Thyroid gland (tissue), 4 donors: Measurements from ENCODE around the gene ZBTB7A. TPM values are rescaled to one million over a fixed set of nuclear protein-coding genes. Genes with fewer than 3 reads are reported as not detected.
A peak's percentile ranks its signal among the peaks of the same experiment; 100 is the strongest.

Experiments used
- DNase-seq, 2 donors: peaks; one replicate each; pipeline ENCODE4 v3.0.0-alpha.2; 2019
- H3K27ac ChIP-seq, 3 donors: fragments of 200-600 bp; sonication (generic); 1 replicate in 2 of 3; 2 replicates in 1 of 3; pipeline ENCODE4 v1.5.1; 2016 to 2019; ENCODE audit warnings: mild to moderate bottlenecking in 1 of 3, moderate library complexity in 1 of 3
- H3K27me3 ChIP-seq: fragments of 200-600 bp; sonication (generic); one replicate; pipeline ENCODE4 v1.5.1; 2019
- H3K36me3 ChIP-seq, 2 donors: fragments of 200-600 bp; sonication (generic); one replicate each; pipeline ENCODE4 v1.5.1; 2016 to 2019
- H3K4me1 ChIP-seq, 2 donors: fragments of 200-600 bp; sonication (generic); one replicate each; pipeline ENCODE4 v1.5.1; 2017 to 2019
- H3K4me3 ChIP-seq, 3 donors: fragments of 200-600 bp; sonication (generic); replicated peaks in 1 of 3; 1 replicate in 2 of 3; 2 replicates in 1 of 3; pipeline ENCODE4 v1.5.1; 2016; ENCODE audit warnings: mild to moderate bottlenecking in 1 of 3
- H3K9me3 ChIP-seq: fragments of 200-600 bp; sonication (generic); one replicate; pipeline ENCODE4 v1.5.1; 2017
- CTCF ChIP-seq, 6 experiments: fragments of 200-600 bp in 3 of 6; fragments of 450-650 bp in 3 of 6; sonication (generic) in 3 of 6; IDR thresholded peaks; one replicate each; pipeline ENCODE4 v1.5.1; 2016 to 2019; ENCODE audit warnings: antibody characterized with exemption in 6 of 6, mild to moderate bottlenecking in 2 of 6, inconsistent platforms in 1 of 6, moderate library complexity in 1 of 6
- POLR2A ChIP-seq, 2 donors: fragments of 450-650 bp; IDR thresholded peaks; one replicate each; pipeline ENCODE4 v1.6.1; 2017; ENCODE audit warnings: antibody characterized with exemption in 2 of 2, mild to moderate bottlenecking in 2 of 2, moderate library complexity in 1 of 2
- WGBS, 2 donors: methylation state at CpG; one replicate each; pipeline ENCODE4 v1.1.5; 2017; 5-methylcytosine and 5-hydroxymethylcytosine counted together
- intact Hi-C: fragments of 100-400 bp; cut with DNase I; formaldehyde crosslinking; loops from one replicate; pipeline ENCODE4 v1.15.1; 2023
- total RNA-seq, 4 donors: library from RNA; depleted of rRNA; stranded (reverse); fragments of >200 nt; gene quantifications; one replicate each; pipeline ENCODE4 v1.2.3, GENCODE V29; 2016

The ZBTB7A gene
- total RNA-seq, 4 donors from 2014 or later: 45.3 to 85.3 (median 54.9) TPM

DNA sequence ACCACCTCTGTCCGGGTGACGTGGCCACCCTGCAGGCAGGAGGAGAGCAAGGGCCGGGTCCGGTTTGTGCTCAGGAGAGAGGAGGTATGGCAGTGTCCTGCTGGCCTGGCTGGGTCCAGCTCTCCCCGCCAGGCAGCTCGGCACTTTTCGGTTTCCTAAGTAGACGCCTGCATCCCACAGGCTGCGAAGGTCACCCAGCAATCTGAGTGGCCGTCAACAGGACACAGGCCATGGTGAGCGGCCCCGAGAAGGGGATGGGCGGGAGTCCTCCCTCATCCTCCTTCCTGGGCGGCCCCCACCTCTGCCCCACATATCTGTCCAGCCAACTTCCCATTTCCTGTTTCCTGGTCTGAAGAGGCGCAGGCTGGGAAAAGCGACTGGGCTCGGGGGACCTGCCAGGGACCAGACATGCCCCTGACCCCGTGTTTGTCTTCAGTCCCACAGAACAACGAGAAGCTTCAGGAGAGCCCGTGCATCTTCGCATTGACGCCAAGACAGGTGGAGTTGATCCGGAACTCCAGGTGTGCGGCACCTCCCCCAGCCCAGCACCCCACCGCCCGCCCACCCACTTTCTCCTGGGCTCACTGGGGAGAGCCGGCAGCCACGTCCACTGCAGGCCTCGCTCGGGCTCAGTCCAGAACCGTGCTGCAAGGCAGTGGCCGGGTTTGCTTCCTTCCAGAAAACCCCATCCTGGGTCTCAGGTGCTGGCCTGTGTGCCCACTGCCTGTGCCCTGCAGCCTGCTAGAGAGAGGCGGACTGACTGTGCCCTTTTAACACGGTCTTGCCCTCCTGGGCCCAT, 42.9 kb downstream of the ZBTB7A start:
- Histone ChIP-seq H3K4me3 (no peak overlapping the region), H3K27me3 (no peaks in the 10 kb centered on the region), H3K27ac (no peak overlapping the region), H3K4me1 (no peaks in the 10 kb centered on the region), H3K9me3 (no peaks in the 10 kb centered on the region), H3K36me3 (peaks cover 0 to 7% of the 10 kb centered on the region in 2 donors)
- intact Hi-C loops: no loop called here
- DNase-seq: no peak
- no peak for TF ChIP-seq CTCF (IDR thresholded peaks at IDR 0.05)
- TF ChIP-seq POLR2A (IDR thresholded peaks at IDR 0.05): no peak
- WGBS, 2 donors: 70 to 79% methylated on average over 17 to 26 of the region's 34 CpGs

DNA sequence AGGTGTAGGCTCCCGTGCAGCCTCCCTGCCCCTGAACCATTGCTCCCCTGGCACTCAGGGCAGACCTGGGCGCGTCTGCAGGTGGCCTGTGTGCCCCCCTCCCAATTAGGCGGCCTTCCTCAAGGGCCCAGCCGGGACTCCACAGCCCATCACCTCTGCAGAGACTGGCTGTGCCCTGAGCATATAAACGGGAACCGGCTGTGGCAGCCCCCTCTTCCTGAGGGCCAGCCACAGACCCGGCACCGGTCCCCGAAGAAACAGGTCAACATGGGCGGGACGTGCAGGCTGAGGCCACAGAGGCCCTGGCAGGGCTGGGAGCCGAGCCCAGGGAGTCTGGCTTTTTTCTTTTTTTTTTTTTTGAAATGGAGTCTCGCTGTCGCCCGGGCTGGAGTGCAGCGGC, 47.1 kb downstream of the ZBTB7A start:
- no peaks in the 10 kb centered on the region for H3K4me1 ChIP-seq
- intact Hi-C loops: loop anchor here (5.0 kb wide), 1 partner anchor 33 kb away; no protein-coding TSS in a partner anchor
- H3K27ac ChIP-seq: no peak overlapping the region
- WGBS, 2 donors: 61 to 92% methylated on average over 12 to 17 of the region's 17 CpGs
- no peak overlapping the region for H3K4me3 ChIP-seq
- peaks cover under 1 to 3% of the 10 kb centered on the region in 2 donors for H3K36me3 ChIP-seq
- TF ChIP-seq CTCF (IDR thresholded peaks at IDR 0.05) (no peak), POLR2A (IDR thresholded peaks at IDR 0.05) (no peak)
- H3K9me3 ChIP-seq: no peaks in the 10 kb centered on the region
- peak in 1 of 2 donors; percentile 49 for DNase-seq
- no peaks in the 10 kb centered on the region for H3K27me3 ChIP-seq

DNA sequence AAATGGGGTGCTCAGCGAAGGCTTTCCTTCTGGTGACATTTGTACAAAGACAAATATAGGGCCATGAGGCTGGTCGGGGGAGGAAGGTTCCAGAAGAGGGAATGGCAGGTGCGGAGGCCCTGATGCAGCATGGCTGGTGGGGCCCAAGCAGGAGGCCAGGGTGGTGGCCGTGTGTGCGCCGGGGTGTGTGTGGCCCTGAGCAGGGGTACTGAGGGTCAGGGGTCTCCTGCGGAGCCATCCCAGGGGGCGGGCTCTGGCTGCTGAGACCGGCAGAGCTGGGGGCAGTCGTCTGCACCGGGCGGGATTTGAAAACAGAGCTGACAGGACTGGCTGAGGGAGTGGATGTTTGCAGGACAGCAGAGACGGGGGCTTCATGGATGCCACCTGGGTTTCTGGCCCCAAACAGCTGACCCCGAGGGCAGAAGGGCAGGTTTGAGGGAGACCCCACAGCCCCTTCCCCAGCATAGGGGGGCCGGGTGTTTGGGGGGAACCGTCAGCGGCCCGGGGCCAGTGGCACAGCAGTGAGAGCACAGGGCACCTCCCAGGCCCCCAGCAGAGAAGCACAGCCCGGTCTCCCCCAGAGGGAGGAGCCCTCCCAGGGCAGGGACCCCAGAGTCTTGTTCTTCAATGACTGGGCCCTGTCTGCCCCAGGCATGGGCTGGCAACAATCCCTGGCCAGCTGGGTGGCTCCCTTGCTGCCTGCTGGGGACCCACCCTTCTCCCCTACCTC, 47.8 kb downstream of the ZBTB7A start:
- intact Hi-C loops: loop anchor here (5.0 kb wide), 1 partner anchor 33 kb away; no protein-coding TSS in a partner anchor
- H3K4me3 ChIP-seq: no peak overlapping the region
- no peaks in the 10 kb centered on the region for H3K4me1 ChIP-seq
- H3K27me3 ChIP-seq: no peaks in the 10 kb centered on the region
- WGBS, 2 donors: 93 to 95% methylated on average over 7 to 17 of the region's 19 CpGs
- no peak overlapping the region for H3K27ac ChIP-seq
- no peaks in the 10 kb centered on the region for H3K9me3 ChIP-seq
- TF ChIP-seq CTCF (IDR thresholded peaks at IDR 0.05) (no peak), POLR2A (IDR thresholded peaks at IDR 0.05) (no peak)
- DNase-seq: no peak
- peaks cover 5 to 7% of the 10 kb centered on the region in 2 donors for H3K36me3 ChIP-seq

DNA sequence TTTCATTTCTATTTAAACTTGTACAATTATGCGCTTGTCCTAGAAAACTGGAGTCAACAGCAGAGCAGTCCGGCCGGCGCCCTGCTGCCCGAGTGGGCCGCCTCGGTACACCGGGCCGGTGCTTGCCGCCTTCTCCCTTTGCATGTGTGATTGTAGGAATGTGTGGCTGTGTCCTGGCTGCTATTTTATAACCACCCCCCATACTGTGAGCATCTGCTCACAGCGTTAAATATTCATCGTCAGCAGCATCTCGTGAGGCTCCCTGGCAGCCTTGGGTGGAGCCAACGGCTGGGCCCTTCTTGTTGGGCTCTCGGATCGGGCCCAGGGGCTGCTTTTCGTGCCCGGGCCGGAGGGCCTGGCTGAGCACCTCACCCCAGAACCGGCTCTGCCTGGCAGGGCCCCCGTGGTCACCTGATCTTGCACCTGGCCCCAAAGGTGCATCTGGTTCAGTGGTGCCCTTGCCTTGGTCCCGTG, 48.5 kb downstream of the ZBTB7A start:
- no peak for DNase-seq
- TF ChIP-seq POLR2A (IDR thresholded peaks at IDR 0.05): no peak
- no peak for TF ChIP-seq CTCF (IDR thresholded peaks at IDR 0.05)
- intact Hi-C loops: loop anchor here (5.0 kb wide), 1 partner anchor 34 kb away; no protein-coding TSS in a partner anchor
- no peak overlapping the region for H3K4me3 ChIP-seq
- H3K36me3 ChIP-seq: peaks cover 13 to 15% of the 10 kb centered on the region in 2 donors
- no peaks in the 10 kb centered on the region for H3K27me3 ChIP-seq
- no peaks in the 10 kb centered on the region for H3K4me1 ChIP-seq
- no peak overlapping the region for H3K27ac ChIP-seq
- WGBS, 2 donors: 92 to 93% methylated on average over 22 of the region's 22 CpGs
- no peaks in the 10 kb centered on the region for H3K9me3 ChIP-seq
